ENCODE results near the gene PTGDS. TPM values are rescaled to one million over a fixed set of nuclear protein-coding genes. Genes with fewer than 3 reads are reported as not detected.

The PTGDS gene
- total and polyA plus RNA-seq, 2 donors (not counting 1 experiment from before 2014, with no cell fraction given) = 0.13 TPM; not detected in 1

DNA sequence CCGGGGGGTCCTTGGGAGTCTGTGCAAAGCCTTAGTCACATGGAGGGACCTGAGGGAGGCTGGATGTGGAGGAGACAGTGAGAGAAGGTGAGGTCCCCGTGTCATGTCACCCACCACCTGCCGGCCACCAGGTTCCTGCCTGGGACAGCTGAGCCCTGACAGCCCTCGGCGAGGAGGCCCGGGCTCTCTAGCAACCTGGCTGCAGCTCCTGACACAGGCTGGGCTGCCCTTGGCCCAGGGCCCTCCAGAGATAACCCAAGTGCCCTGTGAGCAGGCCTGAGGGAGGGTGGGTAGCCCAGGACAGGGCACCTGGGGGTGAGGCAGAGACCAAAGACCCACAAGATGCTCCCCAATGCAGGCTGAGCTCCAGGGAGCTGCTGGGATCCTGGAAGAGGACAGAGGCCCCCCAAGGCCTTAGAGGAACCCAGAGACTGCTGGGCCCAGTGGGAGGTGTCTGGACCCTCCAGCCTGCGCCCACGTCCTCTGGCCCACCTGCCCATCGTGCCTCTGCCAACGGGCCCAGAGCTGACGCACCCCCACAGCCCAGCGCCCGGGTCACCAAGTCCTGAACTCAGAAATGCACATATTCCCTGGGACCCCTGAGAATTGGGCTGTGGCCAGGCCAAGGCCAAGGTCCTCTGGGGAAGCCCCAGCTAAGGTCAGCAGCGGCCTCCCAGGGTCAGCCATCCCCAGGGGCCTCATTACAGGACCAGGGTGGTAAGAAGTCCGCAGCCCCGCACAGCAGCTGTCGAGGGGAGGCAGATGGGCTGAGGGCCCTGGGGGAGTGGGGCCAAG is 8.8 kb upstream of the PTGDS start:
- CTCF ChIA-PET = no interaction called here
- H3K4me1 Mint-ChIP-seq = peaks cover 11% of the 10 kb centered on the region
- POLR2A ChIA-PET = no interaction called here

More for the DNA sequence above, 8.8 kb upstream of the PTGDS start:
- H3K9me3 ChIP-seq (ENCODE audit: control extremely low read depth in 1 of 3, control insufficient read depth in 2 of 3, insufficient read depth in 1 of 3, low read length in 2 of 3) = no peaks in the 10 kb centered on the region
- H3K4me2 ChIP-seq (replicated peaks; ENCODE audit: low read depth, low read length, poor library complexity, severe bottlenecking) = no peak overlapping the region
- no peak overlapping the region for H2AFZ ChIP-seq (ENCODE audit: insufficient read depth, low read depth, low read length, poor library complexity, severe bottlenecking)
- peaks cover 0 to 8% (median 0%) of the 10 kb centered on the region in 4 experiments for H3K27me3 ChIP-seq (replicated peaks in 1 of 4; ENCODE audit: control extremely low read depth in 1 of 4, control insufficient read depth in 3 of 4, insufficient read depth in 4 of 4, low read length in 3 of 4)
- peaks cover 5 to 10% of the 10 kb centered on the region in 2 donors for H3K4me1 ChIP-seq (ENCODE audit: control insufficient read depth in 2 of 2, insufficient read depth in 2 of 2, low read length in 2 of 2)
- ATAC-seq (ENCODE audit: low read depth) (no peak), DNase-seq (no peak)
- no peaks in the 10 kb centered on the region for H4K20me1 ChIP-seq (ENCODE audit: control insufficient read depth, insufficient read depth, low read length, poor library complexity, severe bottlenecking)
- Mint-ChIP-seq H3K4me3 (no peak overlapping the region), H3K27ac (no peak overlapping the region), H3K27me3 (peaks cover 5% of the 10 kb centered on the region), H3K9me3 (ENCODE audit: insufficient read depth) (no peaks in the 10 kb centered on the region)
- no peak overlapping the region for H3K27ac ChIP-seq (ENCODE audit: low read length in 2 of 2)
- H3K36me3 ChIP-seq (replicated peaks in 1 of 2; ENCODE audit: control extremely low read depth in 1 of 2, control insufficient read depth in 1 of 2, extremely low read depth in 1 of 2, insufficient read depth in 2 of 2, low read length in 1 of 2) = no peaks in the 10 kb centered on the region
- TF ChIP-seq CTCF (IDR thresholded peaks at IDR 0.05) (no peak), EZH2 (IDR thresholded peaks at IDR 0.05; ENCODE audit: borderline replicate concordance, insufficient read depth, low read depth, low read length, poor library complexity, severe bottlenecking) (no peak)
- no peaks in the 10 kb centered on the region for H3K79me2 ChIP-seq (ENCODE audit: control insufficient read depth, insufficient read depth, low read length)
- no peak overlapping the region for H3K9ac ChIP-seq (ENCODE audit: low read length)
- H3K4me3 ChIP-seq (ENCODE audit: control extremely low read depth in 1 of 5, extremely low read depth in 1 of 5, insufficient read depth in 1 of 5, low read depth in 2 of 5, low read length in 4 of 5) = no peak overlapping the region
- intact Hi-C loops (cut with micrococcal nuclease) = no loop called here
- whole genome bisulfite sequencing (ENCODE audit: insufficient coverage) = 90% methylated on average over 16 of the region's 17 CpGs

Data from B cell (primary cell).